ENCODE measurements around the gene MYO18B. TPM values are rescaled to one million over a fixed set of nuclear protein-coding genes. Genes with fewer than 3 reads are reported as not detected.
A peak's percentile ranks its signal among the peaks of the same experiment; 100 is the strongest.
"Not testable (repeated sequence)": the region's sequence is repeated elsewhere in the genome, so short reads cannot be mapped to it uniquely, and the experiment has no call there.

The MYO18B gene
- polyA plus RNA-seq, 3 donors: 0.06 to 0.25 (median 0.19) TPM

DNA sequence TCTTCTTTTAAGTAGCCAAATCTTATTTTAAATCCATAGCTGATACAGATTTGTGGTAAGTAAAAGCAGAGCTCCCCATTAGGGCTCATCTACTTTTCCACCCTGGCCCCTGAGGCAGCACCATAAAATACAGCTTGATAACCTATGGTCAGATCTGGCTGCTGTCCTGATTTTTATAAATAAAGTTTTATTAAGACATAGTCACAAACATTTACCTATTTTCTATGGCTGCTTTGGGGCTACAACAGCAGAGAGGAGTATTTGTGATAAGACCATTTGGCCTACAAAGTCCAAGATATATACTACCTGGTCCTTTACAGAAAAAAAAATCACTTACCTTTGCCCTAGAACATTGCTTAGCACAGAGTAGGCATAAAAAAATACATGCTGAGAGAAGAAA is 227.3 kb downstream of the MYO18B start:
- DNase-seq (ENCODE audit: low read depth in 3 of 3, low spot score in 2 of 3): no peak

DNA sequence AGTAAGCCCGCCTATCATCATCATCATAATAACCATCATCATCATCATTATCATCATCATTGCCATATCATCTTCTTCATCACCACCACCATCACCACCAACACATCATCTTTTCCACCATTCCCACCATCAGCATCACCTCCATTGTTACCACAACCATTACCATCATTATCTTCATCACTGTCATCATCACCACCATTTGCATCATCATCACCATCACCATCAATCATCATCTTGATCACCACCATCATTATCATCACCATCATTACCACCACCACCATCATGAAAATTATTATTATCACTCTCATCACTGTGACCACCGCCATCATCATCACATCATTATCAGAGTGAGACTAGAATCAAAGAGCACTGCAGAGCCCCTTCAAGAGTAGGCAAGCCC is 227.9 kb downstream of the MYO18B start:
- DNase-seq (ENCODE audit: low read depth in 3 of 3, low spot score in 2 of 3): no peak

DNA sequence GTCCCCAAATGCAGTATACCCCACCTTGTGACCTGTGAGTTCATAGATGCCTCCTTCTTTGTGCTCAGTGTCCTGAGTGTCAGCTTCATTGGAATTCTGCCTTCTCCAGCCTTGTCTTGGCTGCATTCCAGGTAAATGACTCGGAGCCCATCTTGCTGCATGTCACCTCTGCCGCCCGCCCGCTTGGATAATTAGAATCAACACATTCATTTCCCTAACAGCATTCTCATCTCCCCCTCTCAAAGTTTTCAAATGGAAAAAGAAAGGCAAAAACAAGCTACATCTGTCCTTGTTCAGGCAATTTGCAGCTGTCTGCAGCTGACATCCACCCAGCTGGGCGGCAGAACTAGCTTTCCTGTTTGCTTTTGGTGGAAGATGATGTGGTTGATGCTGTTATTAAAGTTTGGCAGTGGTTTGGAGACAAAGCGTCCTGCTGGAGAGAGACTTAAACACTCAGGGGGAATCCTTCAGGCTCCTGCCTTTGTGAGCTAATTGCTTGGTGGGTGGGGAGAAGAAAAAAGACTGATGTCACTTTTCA is 228.5 kb downstream of the MYO18B start:
- DNase-seq (ENCODE audit: low read depth in 3 of 3, low spot score in 2 of 3): peak; percentile 5 to 10 (median 8)

DNA sequence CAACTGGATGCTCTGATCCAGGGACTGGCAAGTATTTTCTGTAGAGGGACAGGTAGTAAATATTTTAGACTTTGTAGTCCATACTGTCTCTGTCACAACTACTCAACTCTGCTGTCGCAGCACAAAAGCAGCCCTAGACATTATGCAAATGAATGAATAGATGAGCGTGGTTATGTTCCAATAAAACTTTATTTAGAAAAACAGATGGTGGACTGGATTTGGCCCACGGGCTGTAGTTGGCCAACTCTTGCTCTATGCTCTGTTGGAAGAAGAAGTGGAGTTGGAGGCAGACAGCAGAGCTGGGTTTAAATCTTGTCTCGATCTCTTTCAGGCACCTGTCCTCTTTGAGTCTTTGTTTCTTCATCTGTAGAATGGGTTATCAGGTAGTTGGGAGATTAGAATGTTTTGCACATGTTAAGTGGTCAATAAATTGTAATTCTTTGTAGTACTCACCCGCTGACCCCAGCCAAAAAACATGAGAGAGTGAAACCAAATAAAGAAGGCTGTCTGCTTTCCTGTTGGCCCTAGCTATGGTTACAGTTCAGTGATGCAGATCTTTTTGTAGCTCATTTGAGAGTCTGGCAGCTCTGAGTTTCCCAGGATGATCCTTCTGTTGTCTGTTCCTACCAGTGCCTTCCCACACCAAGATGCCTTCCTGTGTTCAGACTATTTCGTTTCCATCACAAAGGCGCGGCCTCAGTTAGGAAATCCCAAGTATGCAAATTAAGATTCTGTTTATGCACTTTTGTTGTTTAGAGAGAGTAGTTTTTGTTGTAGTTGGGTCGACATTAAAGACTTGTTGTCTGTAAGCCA is 229.2 kb downstream of the MYO18B start:
- no peak for DNase-seq (ENCODE audit: low read depth in 3 of 3, low spot score in 2 of 3)

DNA sequence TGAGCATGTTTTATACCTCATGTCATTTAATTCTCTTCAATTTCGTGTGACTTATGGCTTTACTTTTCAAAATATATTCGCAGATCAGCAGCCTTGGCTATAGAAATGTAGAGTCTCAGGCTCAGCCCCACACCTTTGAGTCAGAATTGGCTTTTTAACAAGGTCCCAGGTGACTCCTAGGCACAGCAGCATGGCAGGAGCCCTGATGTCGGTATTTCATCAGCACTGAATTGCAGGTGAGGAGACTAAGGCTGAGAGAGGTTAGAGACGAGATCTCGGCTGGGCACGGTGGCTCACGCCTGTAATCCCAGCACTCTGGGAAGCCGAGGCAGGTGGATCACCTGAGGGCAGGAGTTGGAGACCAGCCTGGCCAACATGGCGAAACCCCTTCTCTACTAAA is 230.4 kb downstream of the MYO18B start:
- no peak for DNase-seq (ENCODE audit: low read depth in 3 of 3, low spot score in 2 of 3)

DNA sequence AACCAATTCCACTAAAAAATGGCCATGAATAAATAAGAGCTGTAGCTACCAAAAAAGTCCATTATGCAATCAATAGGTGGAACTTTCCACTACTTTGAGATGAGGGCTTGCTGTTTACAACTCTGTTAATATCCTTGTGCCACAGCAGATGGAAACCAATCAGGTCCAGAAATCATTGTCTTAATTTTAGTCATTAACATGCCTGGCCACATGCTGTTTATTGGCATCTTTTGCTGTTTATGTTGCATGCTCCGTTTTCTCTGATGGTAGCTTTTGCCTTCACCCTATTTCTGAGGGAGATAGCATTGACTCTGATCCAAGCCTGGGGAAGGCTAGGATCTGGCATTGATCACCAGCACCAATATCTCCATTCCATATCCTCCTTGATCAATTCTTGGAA is 234.4 kb downstream of the MYO18B start:
- no peak for DNase-seq (ENCODE audit: low read depth in 3 of 3, low spot score in 2 of 3)

DNA sequence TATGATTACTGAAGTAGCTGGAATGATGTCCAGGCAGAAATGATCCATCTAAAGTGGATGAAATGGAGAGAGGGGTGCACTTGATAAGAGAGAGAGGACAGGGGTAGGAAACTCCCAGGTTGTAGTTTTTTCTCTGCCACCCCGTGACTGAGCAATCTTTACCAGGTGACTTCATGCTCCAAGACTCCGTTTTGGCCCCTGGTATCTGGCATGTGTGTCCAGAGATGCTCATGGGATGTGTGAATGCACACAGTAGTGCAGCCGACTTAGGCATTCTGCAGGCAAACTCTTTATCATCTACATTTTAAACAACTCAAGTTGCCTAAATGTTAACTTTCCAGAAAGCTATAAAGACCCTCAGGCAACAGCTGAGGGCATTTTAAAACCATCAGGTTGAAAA is 238.0 kb downstream of the MYO18B start:
- no peak for DNase-seq (ENCODE audit: low read depth in 3 of 3, low spot score in 2 of 3)

DNA sequence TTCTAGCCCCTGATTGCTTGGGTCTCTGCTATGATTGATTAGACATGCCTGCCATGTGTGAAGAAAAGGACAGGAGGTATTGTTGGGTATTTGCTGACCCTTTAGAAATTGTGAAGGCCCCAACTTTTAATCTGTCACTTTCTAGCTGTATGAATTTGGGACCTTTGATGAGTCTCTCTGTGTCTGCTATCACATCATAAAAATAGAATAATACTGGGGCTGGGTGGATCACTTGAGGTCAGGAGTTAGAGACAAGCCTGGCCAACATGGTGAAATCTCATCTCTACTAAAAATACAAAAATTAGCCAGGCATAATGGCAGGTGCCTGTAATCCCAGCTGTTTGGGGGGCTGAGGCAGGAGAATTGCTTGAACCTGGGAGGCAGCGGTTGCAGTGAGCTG is 242.9 kb downstream of the MYO18B start:
- DNase-seq (ENCODE audit: low read depth in 3 of 3, low spot score in 2 of 3): not testable (repeated sequence)

DNA sequence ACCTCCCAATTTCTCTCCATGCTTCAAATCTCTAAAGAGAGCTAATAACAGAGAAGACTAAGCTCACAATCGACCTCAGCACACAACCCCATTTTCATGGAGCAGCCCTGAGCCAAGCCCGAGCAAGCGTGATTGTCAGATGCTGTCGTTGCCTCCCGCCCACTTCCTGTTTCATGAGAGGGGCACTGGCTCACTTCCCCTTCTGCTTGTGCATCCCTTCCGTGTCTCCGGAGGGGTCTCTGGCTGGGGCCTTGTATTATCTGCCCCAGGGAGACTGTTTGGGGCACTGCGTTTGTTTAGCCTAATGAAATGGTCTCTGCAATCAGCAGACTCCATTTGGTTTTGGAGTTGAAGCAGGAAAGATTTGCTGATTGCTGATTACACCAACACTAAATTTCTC is 246.0 kb downstream of the MYO18B start:
- no peak for DNase-seq (ENCODE audit: low read depth in 3 of 3, low spot score in 2 of 3)

DNA sequence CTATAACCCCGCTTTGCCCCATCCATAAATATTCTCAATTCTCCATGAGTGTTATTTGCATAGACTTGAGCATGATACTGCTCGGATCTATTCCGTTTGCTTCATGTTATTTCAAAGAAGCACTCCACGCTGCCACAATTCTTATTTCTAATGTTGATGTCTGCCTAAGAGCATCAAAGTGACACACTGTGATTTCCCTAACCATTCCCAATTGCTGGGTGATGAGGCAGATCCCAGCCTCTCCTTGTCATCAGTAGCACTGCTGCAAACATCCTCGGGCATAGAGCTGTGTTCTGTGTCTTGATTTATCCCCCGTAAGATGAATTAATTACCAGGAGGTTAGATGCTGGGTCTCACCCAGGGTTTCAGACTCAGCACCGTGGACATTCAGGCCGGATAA is 249.0 kb downstream of the MYO18B start:
- DNase-seq (ENCODE audit: low read depth in 3 of 3, low spot score in 2 of 3): no peak

DNA sequence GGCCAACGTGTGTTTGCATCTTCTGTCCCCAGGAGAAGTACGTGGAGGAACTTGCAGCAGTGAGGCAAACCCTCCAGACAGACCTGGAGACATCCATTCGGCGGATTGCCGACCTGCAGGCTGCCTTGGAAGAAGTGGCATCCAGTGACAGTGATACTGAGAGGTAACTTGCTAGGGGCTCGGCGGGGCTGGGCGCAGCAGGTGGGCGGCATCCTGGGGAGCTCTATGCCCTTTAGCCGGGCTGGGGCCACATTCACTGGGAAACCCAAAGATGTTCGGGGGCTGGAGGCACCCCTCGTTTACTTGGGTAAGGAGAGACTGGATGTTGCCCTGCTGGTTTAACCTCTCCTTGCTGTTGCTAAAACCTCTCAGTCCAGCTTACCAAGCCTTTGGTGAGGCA is 250.3 kb downstream of the MYO18B start:
- no peak for DNase-seq (ENCODE audit: low read depth in 3 of 3, low spot score in 2 of 3)

DNA sequence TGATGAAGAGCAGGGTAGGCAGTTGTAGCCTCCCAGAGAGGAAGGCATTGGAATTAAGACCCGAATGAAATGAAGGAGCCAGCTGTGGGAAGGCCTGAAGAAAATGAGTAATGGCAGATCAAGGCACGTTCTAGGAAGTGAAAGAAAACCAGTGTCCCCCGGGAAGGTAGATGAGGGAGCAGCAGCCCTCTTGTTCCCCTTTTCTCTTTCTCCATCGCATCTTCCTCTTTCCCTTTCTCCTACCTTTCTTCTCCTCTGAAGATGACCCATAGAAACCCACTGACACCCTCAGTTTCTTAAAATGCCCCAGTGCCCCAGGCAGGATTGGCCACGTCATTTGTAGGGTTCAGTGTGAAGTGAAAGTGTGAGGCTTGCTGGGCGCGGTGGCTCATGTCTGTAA is 254.7 kb downstream of the MYO18B start:
- no peak for DNase-seq (ENCODE audit: low read depth in 3 of 3, low spot score in 2 of 3)

DNA sequence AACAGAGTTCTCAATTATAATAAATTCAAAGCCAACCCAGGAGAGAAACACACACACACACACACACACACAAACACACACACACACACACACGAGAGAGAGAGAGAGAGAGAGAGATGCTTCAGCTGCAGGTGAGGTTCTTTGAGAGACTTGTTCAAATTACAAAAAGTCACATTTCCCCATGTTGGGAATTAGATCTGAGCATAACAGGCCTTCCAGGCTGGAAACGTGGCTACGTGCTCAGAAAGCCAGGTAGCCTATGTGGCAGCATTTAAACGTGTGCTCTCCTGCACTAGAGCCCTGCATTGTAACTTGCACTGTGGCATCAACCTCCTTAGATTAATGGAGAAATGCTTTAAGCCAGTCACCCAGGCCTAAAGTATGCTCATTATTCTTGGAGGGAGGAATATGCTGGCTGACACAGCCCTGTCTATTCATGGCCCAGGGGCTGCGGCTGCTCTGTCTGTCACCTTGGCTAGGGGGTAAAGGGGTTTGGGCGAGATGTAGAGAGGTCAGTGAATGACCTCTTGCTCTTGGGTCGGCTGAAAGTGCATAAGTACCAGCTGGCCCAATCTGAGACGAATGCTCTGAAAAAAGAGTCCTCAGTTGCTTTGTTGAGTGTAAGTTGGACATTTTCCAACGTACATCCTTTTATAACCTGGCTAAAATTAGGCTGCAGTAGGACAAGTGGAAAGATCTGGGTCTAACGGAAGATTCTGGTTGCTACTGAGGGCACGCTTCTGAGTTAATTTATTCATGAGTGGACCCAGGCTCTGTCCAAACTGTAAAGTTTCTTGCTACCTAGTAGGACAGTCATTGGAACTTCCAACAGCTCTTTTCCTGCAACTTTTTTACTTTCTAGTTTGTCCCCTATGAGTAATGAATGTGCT is 256.1 kb downstream of the MYO18B start:
- DNase-seq (ENCODE audit: low read depth in 3 of 3, low spot score in 2 of 3): no peak

DNA sequence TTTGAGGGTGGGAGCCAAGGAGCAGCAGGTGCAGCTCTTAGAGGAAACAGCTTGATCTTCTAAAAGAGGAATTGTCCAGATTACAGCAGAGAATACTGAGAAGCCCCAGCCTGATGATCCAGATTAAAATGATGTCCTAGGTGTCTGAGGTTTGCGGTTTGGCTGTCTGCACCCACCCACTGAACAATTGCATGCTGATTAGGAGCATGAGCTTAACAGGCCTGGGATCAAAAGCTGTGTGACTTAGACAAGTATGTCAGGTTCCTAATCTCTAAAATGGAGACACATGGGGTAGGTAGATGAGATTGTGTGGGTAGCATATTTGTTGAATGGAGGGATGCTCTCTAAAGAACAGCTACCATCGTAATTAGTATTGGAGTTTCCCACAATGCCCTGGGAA is 260.5 kb downstream of the MYO18B start:
- no peak for DNase-seq (ENCODE audit: low read depth in 3 of 3, low spot score in 2 of 3)

DNA sequence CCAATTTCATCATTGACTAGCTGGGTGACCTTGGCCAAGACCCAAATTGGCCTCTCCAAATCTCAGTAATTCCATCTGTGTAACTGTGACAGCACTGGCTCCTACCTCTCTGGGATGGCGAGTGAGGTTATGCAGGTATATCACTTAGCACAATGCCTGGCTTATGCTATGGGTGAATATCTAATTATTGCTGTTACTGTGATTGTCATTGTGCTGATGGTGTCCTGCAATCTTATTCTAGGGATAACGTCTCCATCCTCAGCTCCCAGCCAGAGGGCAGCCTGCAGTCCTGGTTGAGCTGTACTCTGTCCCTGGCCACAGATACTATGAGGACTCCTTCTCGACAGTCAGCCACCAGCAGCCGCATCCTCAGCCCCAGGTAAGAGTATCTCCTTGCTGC is 262.5 kb downstream of the MYO18B start:
- DNase-seq (ENCODE audit: low read depth in 3 of 3, low spot score in 2 of 3): no peak

DNA sequence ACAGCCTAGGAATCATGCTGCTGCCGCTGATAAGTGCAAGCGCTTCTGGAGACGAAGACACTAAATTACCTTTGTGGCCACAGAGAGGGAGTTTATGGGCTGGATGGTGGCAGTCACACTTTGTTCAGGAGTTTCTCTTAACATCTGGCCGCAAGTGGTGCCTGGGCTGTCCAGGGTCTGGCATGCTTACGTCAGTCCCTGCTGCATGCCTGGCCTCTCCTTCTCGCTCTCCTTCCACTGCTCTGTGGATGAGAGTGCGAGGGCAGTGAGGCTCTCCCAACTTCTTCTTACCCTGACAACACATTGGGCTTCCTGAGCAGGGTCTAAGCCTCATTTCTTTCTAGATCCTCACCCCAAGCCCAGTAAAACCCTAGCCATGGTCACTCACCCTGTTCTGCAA is 266.6 kb downstream of the MYO18B start:
- DNase-seq (ENCODE audit: low read depth in 3 of 3, low spot score in 2 of 3): no peak

DNA sequence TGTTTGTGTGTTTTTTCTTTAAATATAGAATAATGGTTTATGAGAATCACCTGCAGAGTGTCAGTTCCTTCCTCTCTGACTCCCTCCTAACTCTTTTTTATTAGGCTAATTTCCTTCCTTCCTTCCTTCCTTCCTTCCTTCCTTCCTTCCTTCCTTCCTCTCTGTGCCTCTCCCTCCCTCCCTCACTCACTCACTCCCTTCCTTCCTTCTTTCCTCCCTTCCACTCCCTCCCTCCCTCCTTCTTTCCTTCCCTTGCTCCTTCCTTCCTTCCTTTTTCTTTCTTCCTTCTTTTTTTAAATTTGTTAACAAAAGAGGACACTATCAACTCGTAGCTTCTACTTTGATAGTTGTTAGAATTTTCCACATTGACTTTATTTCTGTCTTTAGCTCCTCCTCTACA is 274.9 kb downstream of the MYO18B start:
- DNase-seq (ENCODE audit: low read depth in 3 of 3, low spot score in 2 of 3): no peak

DNA sequence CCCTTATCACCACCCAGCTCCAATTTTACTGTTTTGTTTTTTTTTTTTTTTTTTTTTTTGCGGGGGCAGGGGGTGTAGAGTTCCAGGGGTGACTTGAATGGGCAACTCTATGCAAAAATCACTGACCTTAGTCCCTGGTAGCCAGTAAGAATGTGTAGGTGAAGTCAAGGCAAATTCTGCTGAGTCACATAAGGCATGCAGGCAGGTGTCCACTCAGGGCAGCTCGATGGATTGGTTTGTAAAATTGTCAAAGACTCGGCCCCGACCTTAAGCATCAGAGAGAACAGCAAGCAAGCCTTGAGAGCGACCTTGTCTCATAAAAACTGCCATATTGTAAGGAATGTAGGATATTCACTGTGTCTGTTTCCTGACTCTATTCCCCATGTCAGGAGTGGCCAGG is 275.9 kb downstream of the MYO18B start:
- no peak for DNase-seq (ENCODE audit: low read depth in 3 of 3, low spot score in 2 of 3)

DNA sequence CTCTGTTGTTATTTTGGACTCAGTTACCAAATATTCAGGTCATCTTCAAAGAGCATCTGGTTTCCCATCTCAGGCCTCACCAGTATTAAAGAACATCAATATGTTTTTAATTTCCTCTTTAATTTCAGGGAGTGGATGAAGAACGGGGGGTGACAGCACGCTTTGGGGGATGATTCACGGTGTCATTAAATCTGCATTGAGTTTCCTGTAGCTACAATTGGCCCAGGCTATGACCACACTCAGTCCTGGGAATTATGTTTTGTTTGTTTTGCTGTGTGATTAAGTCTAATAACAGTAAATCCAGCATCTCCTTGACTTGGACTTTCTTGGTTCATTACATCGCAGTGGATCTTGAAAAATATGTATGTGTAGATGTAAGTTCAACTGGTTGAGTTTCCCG is 277.6 kb downstream of the MYO18B start:
- DNase-seq (ENCODE audit: low read depth in 3 of 3, low spot score in 2 of 3): no peak

DNA sequence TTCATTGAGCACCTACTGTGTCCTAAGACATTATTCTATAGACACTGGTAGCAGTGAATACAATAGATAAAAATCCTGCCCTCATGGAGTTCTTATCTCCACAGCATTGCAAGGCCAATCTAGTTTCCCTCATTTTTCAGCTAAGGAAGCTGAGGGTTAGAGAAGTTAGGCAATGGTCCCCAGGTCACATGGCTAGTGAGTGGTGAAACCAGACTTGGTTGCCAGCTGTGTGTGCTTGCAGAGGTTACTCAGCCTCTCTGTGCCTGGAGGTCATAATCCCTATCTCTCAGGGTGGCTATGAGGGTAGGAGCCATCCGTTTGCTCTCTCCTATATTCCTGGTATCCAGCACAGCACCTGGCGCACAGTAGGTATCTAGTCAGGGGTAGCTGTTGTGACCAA is 279.5 kb downstream of the MYO18B start:
- no peak for DNase-seq (ENCODE audit: low read depth in 3 of 3, low spot score in 2 of 3)

DNA sequence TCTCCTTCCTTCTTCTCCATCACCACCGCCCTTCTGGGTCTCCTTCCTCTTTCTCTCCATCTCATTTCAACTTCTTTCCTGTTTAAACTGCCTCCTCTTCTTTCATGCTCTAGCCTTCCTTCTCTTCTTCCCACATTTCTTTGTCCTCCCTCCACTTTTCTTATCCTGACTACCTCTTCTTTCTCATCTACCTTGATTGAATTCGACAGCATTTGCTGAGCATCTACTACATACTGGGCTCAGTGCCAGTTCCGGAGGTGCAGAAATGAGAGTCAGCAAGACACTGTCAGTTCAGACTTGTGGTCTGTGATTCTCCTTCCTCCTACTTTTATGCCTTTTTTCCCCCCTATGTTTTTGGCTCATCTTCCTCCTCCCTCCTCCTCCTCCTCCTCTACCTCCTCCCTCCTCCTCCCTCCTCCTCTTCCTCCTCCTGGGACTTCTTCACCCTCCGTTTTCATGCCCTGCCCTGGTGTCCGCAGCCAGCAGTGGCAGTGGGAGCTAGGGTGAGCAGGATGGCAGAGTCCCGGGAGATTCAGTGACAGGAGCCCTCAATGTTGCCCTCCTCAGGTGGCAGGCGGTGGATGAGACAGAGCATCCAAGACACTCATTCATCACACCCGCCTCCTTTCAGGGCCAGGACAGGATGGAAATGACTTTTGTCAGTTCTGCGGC is 281.3 kb downstream of the MYO18B start:
- DNase-seq (ENCODE audit: low read depth in 3 of 3, low spot score in 2 of 3): no peak

Data from right renal cortex interstitium (tissue), 3 donors.